GM19463 (cell line): ENCODE measurements around the gene OTX2.

Experiments
- ATAC-seq: cut with Tn5 transposase; IDR thresholded peaks from one replicate; pipeline ENCODE4 v1.9.1; 2021; ENCODE audit warnings: mild to moderate bottlenecking, moderate library complexity; ENCODE audit not compliant: unreplicated experiment

OTX2 gene

GRCh38 chr14:56810147-56810719, at the start of gene OTX2:
Gene OTX2, minus strand, starts transcription at chr14:56810479. Its CDS starts 5,023 bp downstream, at chr14:56805456.
- no peak for ATAC-seq

- ATAC-seq, result no peak
Measured at GRCh38 chr14:56858422-56858821, 48.1 kb upstream of the OTX2 start.

DNA sequence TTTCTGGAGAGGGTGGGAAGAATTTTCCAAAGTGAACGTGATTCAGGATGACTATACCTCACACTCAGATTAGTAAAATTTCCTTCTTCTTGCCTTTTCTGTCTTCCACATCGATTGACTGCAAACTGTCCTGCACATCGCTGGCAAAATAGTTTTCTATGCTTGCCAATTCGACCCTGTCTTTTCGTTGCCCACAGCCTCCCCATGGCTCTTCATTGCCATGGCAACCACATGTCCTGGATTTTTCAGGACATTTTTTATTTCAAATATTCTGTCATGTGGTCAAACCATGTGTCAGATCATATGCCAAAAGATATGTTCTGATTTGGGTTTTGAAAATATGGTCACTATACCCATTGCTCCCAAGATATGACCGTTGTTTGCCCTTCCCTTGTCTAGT, 46.9 kb upstream of the OTX2 start:
- ATAC-seq, result no peak

- no peak for ATAC-seq
Measured at GRCh38 chr14:56855891-56856461, 45.7 kb upstream of the OTX2 start.

- no peak for ATAC-seq
Measured at GRCh38 chr14:56854325-56854724, 44.0 kb upstream of the OTX2 start.

DNA sequence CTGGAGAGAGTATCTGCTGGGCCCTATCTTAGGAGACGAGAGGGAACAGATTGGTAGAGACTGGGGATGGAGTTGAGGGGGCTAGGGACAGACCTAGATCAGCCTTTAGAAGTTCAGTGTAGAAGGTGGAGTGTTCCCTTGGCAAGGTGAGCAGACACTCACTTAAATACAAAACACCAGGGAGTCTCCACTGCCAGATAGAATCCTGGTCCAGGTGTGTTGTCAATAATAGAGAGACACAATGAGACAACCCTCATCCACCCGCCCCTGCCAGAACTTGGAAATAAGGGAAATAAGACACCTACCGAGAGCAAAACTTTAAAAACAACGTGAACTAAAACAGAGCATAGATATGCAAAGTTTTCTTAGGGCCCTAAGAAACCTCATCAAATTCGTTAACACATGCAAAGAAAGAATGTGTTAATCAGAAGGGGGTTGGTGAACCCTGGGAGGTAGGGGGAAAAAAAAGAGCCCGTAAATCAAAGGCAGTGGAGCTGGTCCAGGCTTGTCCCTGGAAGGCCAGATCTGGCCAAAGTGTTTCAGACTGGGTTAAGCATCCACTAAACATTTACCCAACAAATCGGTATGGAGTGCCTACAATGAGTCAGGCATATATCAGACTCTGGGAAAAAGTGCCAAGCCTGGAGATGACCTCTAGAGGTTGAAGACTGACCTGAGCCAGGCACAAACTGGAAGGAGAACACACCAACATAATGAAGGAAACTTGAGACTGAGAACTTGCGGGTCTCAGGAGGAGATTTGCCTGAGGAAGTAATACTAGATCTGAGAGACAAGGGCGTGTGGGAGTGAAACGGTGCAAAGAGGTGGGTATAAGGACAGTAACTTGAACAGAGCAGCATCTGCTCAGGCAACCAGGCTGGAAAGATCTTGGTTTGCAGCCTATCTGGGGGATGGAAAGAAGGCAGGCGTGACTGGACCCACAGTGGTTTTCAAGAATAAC, 37.0 kb upstream of the OTX2 start:
- no peak for ATAC-seq

DNA sequence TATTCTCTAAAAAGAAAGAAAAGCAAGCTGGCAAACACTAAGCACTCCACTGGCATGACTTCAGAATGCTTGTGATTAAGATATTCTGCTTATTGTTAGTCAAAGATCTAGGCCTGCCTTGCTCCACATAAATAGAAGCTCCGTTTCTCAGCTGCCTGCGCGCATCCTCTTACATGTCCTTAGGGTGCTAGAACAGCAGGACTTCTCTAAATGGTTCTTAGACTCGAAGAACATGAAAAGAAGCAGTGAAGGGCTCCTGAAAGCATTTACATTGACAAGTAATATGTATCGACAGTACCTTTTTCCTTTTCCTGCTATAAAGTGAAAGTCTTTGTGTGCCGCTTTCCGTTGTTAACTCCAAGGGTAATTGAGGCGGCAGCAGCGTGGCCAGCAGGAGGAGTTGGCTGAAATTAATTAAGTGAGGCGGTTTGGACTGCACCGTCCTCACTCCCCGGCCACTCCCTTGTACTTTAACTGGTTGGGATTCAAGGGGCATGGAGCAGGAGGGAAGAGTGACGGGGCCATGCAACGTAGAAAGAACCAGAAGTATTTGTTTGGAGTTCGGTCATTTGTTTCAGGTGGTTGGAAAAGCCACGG, 34.2 kb upstream of the OTX2 start:
- ATAC-seq, result no peak

DNA sequence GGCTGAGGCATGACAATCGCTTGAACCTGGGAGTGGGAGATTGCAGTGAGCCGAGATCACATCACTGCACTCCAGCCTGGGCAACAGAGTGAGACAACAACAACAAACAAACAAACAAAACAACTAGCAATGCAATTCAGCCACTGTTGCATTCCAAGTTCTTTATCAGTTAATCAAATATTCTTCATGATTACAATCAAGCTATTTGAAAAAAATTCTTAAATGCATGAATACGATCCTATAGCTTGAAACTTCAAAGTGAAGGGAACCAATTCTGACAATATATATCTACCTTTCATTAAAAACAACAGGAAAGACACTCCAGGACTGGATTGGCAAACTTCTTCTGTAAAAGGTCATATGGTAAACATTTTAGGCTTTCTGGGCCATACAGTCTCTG, 31.3 kb upstream of the OTX2 start:
- no peak for ATAC-seq

- ATAC-seq, result no peak
Measured at GRCh38 chr14:56840221-56840620, 29.9 kb upstream of the OTX2 start.

- ATAC-seq, result no peak
Measured at GRCh38 chr14:56829151-56829550, 18.9 kb upstream of the OTX2 start.

- no peak for ATAC-seq
Measured at GRCh38 chr14:56826214-56826613, 15.9 kb upstream of the OTX2 start.

DNA sequence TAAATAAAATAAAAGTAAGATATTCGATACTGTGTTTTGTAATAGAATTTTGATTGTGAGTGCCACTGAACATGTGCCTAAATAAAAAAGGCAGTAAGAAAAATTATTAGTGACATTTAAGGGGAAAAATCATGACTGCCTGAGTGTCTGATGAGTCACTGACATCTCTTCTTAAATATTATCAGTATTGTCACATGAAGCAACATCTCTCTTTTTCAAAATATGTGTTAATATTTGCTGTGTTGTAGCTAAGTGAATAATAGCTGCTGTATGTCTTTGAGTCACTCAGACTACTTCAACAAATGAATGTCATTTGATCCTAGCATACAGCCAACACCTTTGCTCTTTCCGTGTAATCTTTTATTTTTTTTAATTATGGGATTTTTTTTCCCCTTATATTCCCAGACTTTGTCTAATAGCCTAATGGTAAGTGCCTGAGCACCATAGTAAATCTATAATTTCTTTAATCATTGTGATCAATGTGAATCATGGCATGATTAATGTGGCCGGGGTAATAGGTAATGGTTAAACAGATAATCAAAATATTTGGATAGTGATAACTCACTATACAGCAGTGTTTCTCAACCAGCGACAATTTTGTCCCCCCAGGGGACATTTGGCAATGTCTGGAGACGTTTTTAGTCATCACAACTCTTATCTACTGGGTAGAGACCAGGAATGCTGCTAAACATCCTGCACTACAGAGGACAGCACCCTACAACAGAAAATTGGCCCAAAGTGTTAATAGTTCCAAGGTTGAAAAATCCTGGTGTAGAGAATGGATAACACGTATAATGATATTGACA, 11.7 kb upstream of the OTX2 start:
- no peak for ATAC-seq

DNA sequence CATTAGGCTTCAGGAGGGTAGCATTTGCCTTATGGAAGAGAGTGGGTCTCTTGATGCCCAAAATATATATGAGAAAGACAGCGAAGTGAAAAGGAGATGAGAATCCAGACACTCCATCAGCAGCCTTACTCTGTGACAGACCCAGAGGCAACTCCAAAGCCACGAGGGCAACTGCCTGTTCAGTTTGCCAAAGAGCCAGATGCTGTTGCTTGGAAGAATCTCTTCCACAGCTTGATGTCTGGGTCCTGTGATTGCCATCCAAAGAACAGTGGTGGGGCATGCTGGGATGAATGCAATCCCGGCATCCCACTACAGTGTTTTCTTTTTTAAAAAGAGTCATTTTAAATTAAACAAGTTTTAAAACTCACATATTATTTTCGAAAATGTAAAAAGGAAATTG, 10.9 kb upstream of the OTX2 start:
- ATAC-seq, result no peak

DNA sequence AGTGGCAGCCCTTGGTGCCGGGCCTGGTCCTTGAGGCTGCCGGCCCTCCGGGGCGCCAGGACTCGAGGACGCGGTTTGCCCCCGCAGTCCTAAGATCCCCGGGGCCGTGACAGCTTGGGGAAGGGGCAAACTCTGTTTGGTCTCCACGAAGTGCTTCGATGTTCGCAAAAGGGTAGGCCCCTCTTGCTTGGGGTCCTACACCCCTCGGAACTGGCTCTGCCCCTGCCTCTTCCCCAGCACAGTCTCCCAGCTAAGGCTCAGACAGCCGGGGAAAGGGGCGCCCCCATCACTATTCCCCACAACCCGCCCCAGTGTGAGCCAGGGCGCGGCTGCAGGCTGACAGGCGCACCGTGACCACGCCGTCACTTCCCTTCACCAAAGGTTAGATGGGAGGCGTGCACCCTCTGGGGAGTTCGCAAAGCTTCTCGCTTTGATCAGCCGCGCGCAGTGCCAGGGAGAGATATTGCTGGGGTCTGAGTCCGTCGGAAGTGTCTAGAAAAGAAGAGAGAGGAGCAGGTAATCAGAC, 7.2 kb upstream of the OTX2 start:
- no peak for ATAC-seq

DNA sequence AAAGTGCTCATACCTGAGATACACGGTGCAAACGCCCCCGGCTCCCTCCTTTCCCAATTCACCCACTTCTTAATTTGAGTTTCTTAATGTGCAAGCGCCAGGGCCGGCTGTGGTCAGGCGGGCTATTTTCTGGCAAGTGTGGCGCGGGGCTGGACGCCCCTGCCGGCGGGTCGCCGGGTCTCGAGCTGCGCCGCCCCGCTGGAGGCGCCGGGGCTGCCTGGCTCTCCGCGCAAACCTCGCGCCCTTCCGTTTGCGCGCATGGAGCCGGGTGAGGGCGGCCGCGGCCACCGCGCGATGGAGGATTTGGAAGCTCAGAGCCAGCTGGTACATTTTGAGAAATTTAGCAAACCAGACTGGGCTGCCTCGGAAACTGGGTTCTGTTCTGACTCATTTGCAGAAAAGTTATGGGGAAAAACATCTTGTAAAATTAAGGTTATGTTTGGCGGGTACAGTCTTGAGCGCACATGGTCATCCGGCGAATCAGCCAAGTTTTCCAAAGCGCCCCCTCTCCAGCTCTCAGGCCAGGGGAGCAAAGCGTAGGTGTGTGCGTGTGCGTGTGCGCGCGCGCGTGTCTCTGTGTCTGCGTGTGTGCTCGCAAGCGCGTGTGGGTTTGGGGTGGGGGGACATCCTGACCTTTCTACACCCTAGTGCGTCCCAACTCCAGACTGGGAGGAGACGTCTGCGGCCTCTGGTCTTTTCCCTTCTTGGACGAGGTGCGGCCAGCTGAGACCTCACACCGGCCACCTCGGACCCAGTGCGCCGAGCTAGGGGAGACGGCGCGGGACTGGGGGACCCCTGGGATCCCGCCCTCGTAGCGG, 6.5 kb upstream of the OTX2 start:
- no peak for ATAC-seq

DNA sequence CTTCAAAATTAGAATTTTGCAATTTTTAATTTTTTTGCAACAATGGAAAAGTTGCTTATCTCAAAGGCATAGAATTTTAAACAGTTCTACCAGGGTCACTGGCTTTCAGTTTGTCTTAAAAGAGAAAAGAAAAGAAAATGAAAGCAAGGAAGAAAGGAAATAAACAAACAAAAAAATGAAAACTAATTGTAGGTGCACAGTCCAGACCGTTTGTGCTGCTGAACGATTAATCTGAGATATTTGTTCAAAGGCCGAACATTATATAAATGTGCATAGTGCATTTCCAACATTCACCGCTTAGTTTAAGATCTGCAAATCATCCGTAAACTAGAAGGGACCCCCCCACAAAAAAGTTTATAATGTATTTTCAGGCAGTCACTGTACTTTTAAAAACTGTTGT, 5.5 kb upstream of the OTX2 start:
- no peak for ATAC-seq

- ATAC-seq, result no peak
Measured at GRCh38 chr14:56814969-56815700, 4.9 kb upstream of the OTX2 start.

DNA sequence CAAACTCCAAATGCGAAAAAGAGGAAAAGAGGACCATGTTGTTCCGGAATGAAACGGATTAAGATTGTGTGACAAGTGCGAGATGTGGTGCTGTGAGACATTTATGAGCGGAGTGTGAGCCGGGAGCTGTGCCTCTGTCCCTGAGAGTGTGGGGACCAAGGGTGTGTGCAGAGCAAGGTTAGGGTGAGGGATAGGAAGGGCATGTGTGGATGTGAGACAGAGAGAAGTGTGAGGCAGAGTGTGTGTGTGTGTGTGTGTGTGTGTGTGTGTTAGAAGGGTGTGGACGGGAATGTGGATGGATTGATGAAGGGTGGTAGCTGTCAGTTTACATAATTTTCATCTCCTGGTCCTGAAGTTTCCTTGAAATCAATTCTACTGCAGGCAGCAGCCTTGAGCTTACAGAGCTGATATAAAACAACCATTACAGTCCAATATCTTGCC, 4.3 kb upstream of the OTX2 start:
- no peak for ATAC-seq

GRCh38 chr14:56813143-56813551, 2.9 kb upstream of the OTX2 start:
- no peak for ATAC-seq
